Measurements from ENCODE around the gene SFMBT1. TPM values are rescaled to one million over a fixed set of nuclear protein-coding genes. Genes with fewer than 3 reads are reported as not detected.
A peak's percentile ranks its signal among the peaks of the same experiment; 100 is the strongest.

Gene SFMBT1
- total RNA-seq, 4 donors from 2014 or later: 21.3 to 31.6 (median 21.5) TPM

DNA sequence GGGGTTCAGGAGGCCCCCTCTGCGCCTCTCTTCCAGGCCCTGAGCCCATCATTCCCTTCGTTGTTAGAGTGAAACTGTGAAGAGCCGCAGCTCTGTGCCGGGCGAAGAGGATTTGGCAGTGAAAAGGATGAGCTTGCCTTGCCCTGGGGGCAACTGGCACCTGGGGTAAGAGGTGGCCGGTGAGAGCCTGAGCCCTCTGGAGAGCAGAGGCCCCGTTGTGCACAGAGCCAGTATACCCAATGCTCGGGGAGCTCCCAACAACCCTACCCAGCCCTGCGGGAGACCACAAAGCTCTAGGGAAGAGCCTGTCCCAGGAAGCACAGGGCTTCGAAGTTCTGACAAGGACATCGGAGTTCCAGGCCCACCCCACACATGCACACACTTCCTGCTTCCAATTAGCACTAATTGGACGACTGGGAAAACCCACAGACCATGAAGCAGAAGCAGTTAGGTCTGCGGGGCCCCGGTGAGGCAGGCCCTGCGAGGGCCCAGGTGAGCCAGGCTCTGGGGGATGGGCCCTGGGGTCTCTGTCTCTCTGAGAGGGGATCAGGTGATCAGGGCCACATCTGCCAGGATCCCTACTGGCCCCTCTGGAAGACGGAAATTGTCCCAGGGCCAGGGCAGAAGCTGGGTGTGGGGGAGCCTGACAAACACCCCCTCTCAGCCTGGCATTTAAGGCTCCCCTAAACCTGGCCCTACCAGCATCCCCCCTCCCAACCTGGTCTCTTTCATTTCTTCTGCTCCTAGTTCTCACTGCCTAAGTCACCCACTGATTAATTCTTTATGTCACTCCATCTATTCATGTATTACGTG is 27.9 kb upstream of the SFMBT1 start:
- peak overlapping the region in 1 of 2 donors; percentile 76 for H3K4me3 ChIP-seq
- peaks cover 0 to 15% of the 10 kb centered on the region in 2 donors for H3K36me3 ChIP-seq
- WGBS, 2 donors (ENCODE audit: low coverage in 1 of 2): 100% methylated on average over 1 of the region's 17 CpGs; no CpG with 5 or more reads in 1 of the 2 donors
- H3K27me3 ChIP-seq: no peaks in the 10 kb centered on the region
- no peak for ATAC-seq
- TF ChIP-seq POLR2A (IDR thresholded peaks at IDR 0.05): no peak
- no peak for TF ChIP-seq EP300 (IDR thresholded peaks at IDR 0.05)
- no peak for TF ChIP-seq POLR2AphosphoS5 (IDR thresholded peaks at IDR 0.05)
- TF ChIP-seq, protein P1, sequence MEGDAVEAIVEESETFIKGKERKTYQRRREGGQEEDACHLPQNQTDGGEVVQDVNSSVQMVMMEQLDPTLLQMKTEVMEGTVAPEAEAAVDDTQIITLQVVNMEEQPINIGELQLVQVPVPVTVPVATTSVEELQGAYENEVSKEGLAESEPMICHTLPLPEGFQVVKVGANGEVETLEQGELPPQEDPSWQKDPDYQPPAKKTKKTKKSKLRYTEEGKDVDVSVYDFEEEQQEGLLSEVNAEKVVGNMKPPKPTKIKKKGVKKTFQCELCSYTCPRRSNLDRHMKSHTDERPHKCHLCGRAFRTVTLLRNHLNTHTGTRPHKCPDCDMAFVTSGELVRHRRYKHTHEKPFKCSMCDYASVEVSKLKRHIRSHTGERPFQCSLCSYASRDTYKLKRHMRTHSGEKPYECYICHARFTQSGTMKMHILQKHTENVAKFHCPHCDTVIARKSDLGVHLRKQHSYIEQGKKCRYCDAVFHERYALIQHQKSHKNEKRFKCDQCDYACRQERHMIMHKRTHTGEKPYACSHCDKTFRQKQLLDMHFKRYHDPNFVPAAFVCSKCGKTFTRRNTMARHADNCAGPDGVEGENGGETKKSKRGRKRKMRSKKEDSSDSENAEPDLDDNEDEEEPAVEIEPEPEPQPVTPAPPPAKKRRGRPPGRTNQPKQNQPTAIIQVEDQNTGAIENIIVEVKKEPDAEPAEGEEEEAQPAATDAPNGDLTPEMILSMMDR (IDR thresholded peaks at IDR 0.05): no peak
- no peaks in the 10 kb centered on the region for H3K9me3 ChIP-seq
- H3K4me1 ChIP-seq: peaks cover 0 to 22% (median 7%) of the 10 kb centered on the region in 3 donors
- H3K27ac ChIP-seq: peak overlapping the region in 3 of 4 donors; percentile 38 to 85 (median 73)

DNA sequence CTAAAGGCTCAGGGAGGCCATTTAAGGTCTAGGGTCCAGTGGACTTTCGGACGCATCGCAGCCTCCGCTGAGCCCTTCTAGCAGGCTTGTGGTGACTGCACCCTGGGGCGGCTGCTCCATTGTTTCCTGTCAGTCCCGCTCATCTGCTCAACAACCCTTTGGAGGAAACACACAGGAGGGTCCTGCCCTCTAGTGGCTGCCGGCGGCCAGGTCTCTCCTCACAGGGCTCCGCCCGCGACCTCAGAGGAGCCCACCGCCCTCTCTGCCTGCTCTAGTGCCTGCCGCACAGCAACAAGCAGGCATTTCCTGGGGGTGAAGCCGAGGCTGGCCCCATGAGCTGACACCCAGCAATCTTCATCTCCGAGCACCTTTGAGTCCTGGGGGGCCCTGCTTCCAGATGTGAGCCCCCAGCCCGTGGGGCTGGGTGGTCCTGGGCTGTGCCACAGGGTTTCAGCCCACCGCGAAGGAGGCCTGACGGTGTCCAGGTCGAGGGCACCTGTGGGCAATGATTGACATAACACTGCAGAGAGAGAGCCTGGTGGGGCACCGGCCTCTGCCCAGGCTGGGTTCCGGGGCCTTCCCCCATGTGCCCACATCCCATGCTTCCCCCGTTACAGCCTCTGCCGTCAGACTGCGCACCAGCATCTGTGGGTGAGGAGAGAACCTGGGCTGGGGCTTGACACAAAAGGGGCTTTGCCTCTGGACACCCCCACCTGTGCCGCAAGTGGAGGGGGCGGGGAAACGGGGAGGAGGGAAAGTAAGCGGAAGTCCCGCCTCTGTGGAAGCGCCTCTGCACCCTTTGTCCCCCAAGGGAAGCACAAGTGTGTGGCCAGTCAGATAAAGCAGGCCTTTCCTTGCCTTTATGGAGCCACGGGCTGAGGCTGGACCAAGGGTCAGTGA is 27.0 kb upstream of the SFMBT1 start:
- no CpG with 5 or more reads among the region's 32 CpGs for WGBS, 2 donors (ENCODE audit: low coverage in 1 of 2)
- Histone ChIP-seq H3K9me3 (no peaks in the 10 kb centered on the region), H3K27me3 (no peaks in the 10 kb centered on the region), H3K4me1 (peaks cover 0 to 22% (median 7%) of the 10 kb centered on the region in 3 donors), H3K27ac (peak overlapping the region in 3 of 4 donors; percentile 38 to 85 (median 73)), H3K36me3 (peaks cover 0 to 14% of the 10 kb centered on the region in 2 donors), H3K4me3 (peak overlapping the region; percentile 46 to 76)
- TF ChIP-seq POLR2AphosphoS5 (IDR thresholded peaks at IDR 0.05): no peak
- no peak for TF ChIP-seq POLR2A (IDR thresholded peaks at IDR 0.05)
- no peak for TF ChIP-seq EP300 (IDR thresholded peaks at IDR 0.05)
- TF ChIP-seq, protein P1 (IDR thresholded peaks at IDR 0.05): peak in 3 of 4 experiments; percentile 80 to 98 (median 90)
- ATAC-seq: peak; percentile 91

DNA sequence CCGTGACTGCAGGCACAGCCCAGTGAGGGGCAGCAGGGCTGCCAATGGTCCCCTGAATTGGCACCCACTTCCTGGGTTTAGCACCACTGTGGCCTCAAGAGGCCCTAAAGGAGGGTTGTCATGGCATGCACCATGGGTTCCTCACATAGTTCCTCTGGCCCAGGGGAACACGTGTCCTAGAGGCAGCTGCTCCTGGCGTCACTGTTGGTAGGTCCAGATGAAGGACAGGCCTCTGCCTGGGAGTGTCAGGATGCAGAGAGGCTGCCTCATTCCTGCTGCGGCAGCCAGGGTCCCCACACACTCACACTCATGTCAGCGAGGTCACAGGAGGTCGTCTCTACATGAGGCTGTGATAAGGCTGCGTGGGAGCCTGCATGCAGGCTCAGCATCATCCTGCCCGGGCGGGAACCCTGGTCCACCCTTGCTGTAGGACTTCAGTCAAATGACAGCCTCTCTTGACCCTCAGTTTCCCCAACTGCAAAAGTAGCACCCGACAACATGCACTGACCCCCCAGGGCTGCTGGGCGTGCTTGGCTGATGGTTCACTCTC is 26.1 kb upstream of the SFMBT1 start:
- Histone ChIP-seq H3K9me3 (no peaks in the 10 kb centered on the region), H3K36me3 (peaks cover 0 to 4% of the 10 kb centered on the region in 2 donors), H3K4me3 (peak overlapping the region in 1 of 2 donors; percentile 76), H3K4me1 (peaks cover 0 to 22% (median 7%) of the 10 kb centered on the region in 3 donors), H3K27ac (peak overlapping the region in 2 of 4 donors; percentile 10 to 85), H3K27me3 (no peaks in the 10 kb centered on the region)
- TF ChIP-seq POLR2A (IDR thresholded peaks at IDR 0.05): no peak
- TF ChIP-seq EP300 (IDR thresholded peaks at IDR 0.05): no peak
- TF ChIP-seq, protein P1 (IDR thresholded peaks at IDR 0.05): no peak
- TF ChIP-seq POLR2AphosphoS5 (IDR thresholded peaks at IDR 0.05): no peak
- no peak for ATAC-seq
- 86% methylated on average over 1 of the region's 11 CpGs; no CpG with 5 or more reads in 1 of the 2 donors for WGBS, 2 donors (ENCODE audit: low coverage in 1 of 2)

DNA sequence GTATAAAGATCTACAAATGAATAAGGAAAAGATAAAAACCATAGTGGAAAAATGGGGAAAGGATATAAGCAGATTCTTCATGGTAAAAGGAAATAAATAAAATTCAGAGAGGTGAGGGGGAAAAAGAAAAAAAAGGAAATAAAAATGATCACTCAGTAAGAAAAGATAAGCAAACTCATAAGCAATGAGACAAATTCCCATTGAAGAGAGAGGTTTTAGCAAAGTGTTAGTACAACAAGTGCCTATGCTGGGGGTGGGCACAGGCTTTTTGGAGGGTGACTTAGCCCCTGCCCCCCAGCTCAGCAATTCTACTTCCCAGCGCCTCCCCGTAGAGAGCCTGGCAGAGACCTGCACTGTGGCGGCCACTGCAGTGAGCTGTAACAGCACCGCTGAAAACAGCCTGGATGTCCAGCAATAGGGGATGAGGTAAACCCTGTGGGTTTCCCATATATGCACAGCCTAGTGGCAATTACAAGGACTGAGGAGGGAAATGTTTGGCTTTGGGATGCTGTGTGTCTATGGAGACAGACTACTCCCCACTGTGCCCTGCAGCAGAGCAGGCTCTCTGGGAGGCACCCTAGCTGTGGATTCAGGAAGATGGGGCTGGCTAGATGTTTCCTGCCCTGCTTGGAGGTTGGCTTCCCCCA is 23.7 kb upstream of the SFMBT1 start:
- no peaks in the 10 kb centered on the region for H3K36me3 ChIP-seq
- no peak overlapping the region for H3K27ac ChIP-seq
- TF ChIP-seq EP300 (IDR thresholded peaks at IDR 0.05) (no peak), POLR2AphosphoS5 (IDR thresholded peaks at IDR 0.05) (no peak), POLR2A (IDR thresholded peaks at IDR 0.05) (no peak)
- TF ChIP-seq, protein P1 (IDR thresholded peaks at IDR 0.05): no peak
- peaks cover 0 to 22% (median 7%) of the 10 kb centered on the region in 3 donors for H3K4me1 ChIP-seq
- 74% methylated on average over 4 of the region's 4 CpGs; no CpG with 5 or more reads in 1 of the 2 donors for WGBS, 2 donors (ENCODE audit: low coverage in 1 of 2)
- no peak overlapping the region for H3K4me3 ChIP-seq
- no peak for ATAC-seq
- H3K27me3 ChIP-seq: no peaks in the 10 kb centered on the region
- no peaks in the 10 kb centered on the region for H3K9me3 ChIP-seq
